GM21737 (cell line): Measurements from ENCODE around the gene KLHL22.

ENCODE experiments used
- ATAC-seq: cut with Tn5 transposase; IDR thresholded peaks from one replicate; pipeline ENCODE4 v1.9.1; 2021; ENCODE audit warnings: mild to moderate bottlenecking, moderate library complexity; ENCODE audit not compliant: unreplicated experiment

Gene KLHL22

GRCh38 chr22:20450551-20450906 is 45.1 kb downstream of the KLHL22 start:
- no peak for ATAC-seq

DNA sequence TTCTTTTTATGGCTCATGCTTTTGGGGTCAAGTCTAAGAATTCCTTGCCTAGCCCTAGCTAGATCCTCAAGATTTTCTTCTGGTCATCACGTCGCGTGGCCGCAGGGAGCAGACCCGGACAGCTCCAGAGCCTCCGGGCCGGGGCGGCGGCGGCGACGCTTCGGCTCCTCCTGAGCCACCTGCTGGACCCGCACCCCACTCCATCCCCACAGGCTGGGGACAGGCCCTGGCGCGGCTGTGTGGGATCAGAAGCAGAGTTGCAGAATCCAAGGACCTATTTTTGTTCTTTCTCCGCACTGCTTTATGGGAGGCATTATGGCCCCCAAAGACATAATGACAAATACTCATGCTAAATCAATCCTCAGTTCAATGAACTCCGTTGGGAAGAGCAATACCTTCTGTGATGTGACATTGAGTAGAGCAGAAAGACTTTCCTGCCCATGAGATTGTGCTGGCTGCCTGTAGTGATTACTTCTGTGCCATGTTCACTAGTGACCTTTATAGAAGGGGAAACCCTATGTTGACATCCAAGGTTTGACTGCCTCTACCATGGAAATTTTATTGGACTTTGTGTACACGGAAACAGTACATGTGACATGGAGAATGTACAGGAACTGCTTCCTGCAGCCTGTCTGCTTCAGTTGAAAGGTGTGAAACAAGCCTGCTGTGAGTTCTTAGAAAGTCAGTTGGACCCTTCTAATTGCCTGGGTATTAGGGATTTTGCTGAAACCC is 45.6 kb downstream of the KLHL22 start:
- no peak for ATAC-seq

DNA sequence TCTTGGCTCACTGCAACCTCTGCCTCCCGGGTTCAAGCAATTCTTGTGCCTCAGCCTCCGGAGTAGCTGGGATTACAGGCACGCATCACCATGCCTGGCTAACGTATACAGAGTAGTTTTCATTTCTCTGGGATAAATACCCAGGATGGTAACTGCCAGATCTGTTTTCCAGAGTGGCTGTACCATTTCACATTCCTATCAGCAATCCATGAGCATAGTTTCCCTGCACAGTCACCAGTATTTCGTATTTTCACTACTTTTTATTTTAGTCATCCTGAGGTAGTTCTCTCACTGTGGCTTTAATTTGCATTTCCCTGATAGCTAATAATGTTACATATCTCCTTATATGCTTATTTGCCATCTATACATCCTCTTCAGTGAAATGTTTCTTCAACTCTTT is 47.0 kb downstream of the KLHL22 start:
- no peak for ATAC-seq

DNA sequence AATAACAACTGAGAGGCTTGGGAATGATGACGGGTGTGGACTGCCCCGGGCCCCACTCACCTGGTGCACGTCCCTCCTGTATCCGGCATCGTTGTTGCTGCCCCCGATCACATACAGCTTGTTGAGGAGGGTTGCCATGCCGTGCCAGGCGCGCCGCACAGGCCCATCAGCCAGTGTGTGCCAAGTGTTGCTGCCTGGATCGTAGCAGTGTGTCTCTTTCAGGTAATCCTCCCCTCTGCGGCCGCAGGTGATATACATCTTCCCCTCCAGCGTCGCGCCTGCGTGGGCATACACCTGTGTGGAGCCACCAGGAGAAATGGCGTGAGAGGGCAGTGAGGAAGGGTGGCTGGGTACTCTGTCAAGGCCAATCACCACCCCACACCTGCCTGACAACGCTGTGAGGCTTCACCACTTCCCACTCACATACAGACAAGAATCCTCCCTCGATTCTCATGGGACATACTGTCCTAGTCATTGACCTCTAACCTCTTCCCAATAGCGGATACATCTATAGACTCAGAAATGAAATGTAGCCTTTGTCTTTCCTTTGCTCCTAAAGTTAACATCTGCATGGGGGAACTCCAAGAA is 49.1 kb downstream of the KLHL22 start:
- ATAC-seq = no peak

GRCh38 chr22:20444325-20444724 is 51.3 kb downstream of the KLHL22 start:
- no peak for ATAC-seq

- ATAC-seq = no peak
Measured at GRCh38 chr22:20442485-20443284, 52.9 kb downstream of the KLHL22 start.

DNA sequence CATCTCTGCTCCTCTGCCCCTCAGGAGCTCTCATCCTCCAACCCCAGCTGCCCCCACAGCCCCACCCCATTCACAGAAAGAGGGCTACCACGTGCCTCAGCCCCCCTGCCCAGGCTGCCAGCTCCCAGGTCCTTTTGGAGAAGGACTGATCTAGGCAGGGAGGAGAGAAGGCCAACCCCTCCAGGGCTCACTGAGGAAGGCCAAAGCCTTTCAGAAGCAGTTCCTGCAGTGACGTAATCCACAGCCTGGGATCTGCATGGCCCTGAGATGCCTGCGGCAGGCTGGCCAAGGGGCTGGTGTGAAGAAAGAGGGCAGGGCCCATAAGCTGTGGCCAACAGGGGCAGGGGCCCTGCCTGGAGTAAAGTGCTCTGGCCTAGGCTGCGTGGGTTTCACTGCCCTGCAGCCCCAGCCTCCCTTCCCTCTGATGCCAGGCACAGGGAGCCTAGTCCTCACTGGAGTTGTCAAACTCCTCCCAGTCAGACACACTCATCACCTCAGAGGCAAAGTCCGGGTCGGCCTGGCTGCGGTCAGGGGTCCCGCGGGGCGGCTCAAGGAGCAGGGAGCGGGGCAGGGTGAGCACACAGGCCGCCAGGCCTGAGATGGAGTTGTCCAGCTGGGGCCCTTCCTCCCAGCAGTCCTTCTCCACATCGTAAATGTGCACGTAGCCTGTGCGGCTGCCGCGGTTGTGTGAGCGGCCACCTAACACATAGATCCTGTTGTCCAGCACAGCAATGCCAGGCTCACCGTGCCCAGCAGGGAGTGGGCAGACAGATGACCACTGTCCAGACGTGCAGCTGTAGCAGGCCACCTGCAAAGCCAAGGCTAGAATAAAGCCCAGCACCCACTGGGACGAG is 53.7 kb downstream of the KLHL22 start:
- ATAC-seq = no peak

DNA sequence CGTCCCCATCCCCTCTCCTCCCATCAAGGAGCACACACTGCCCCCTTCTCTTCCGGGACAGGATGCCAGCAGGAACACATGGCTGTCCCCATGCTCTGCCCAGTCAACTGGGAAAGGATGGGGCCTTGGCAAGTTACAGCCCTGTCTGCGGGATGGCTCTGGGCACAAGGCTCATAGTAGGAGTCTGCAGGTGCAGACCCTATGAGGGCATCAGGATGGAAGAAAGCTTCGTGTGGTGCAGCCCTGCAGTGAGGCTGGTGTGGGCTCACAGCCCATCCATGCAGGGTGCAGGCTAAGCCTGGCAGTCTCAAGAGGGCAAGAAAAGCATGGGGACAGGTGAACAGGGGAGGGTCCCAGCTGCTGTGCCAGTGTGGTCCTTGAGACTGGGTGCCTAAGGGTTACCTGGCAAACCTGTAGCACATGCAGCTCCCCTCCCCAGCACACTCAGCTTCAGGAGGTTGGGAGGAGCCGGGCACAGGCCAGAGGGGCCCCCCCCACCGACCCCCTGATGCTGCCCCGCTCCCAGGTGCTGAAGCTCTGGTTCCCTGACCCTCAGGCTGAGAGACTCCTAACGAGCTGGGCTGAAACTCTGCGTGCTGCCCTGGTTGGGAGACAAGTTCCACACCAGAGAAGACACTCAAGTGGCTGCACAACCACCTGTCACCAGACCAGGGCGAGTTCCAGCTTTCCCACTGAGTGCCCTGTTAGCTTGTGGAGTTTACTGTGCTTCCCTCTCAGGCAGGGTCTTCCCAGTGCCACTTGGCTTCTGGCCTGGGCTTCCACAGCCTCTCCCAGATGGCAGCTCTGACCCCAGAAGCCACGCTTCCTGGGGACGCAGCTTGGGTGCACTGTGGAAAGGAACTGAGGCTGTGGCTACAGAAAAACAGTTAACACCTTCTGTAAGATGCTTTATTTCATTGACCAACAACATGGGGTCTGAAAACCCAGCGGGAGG is 54.7 kb downstream of the KLHL22 start:
- no peak for ATAC-seq

- ATAC-seq = no peak
Measured at GRCh38 chr22:20439928-20440575, 55.5 kb downstream of the KLHL22 start.

DNA sequence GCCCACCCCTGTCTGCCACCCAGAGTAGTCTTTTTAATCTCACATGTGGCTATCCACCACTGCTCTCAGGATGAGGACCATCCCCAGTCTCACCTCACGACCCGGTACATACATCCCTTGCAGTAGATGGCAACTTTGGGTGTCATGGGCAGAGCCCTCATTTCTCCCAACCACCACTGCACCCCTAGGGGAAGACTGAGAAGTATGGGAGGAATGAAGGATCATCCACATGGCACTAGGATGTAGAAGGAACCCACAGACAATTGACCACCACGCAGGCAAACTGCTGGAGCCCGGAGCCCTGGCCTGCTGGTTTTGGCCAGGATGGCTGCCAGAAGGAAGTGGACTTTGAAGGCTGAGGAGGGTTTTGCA is 56.1 kb downstream of the KLHL22 start:
- no peak for ATAC-seq

GRCh38 chr22:20438678-20439492 is 56.7 kb downstream of the KLHL22 start:
- ATAC-seq = no peak

DNA sequence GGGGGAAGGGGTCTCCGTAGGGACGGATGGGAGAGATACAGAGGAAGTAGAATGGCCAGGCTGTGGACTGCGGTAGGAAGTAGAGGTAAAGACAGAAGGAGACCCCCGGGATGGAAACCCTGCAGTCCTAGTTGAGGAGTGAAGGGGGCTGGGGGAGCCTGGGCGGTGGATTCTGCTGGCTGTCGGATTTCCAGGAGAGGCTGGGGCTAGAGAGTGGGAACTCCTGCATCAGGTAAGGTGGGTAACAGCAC is 57.2 kb downstream of the KLHL22 start:
- no peak for ATAC-seq

GRCh38 chr22:20437613-20438426 is 57.8 kb downstream of the KLHL22 start, which contains the start of gene SCARF2:
SCARF2 (minus strand) TSS chr22:20437825; CDS start chr22:20437754, 71 bp downstream.
- no peak for ATAC-seq

DNA sequence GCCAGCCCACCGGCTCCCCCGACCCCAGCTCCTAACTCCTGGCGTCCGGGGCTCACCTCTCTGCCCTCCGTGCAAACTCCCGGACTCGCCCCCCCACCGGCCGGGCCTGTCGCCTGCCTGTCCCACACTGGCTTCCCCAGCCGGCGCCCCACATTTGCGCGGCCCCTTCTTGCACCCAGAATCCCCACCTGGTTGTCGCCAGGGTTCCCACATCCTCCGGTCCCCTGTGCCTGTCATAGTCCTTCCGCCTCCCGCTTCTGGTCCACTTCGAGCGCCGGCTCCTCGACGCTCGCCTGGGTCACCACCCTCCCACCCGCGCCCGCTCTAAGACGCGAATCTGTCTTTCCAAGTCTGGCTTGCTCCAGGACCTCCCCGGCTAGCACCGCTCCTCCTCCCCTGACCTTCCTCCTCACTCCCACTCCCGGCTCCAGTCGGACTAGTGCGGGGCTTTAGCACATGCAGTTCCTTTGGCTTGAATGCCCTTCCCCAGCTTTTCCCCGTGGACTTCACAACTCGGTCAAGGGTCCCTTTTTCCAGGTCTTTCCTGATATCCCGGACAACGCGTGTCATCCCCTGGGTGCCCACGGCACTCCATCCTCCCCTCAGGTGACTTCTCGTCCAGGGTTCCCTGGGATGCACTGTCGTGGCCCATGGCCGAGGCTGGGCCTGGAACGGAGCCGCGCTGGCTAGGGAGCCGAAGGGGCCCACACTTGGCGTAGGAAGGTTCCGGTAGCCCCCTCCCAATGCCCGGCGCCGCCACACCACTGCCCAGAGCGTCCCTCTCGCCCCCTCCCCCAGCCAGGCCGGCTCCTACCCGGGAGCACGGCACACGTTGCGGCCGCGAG is 58.6 kb downstream of the KLHL22 start:
- no peak for ATAC-seq

- ATAC-seq = no peak
Measured at GRCh38 chr22:20436307-20436767, 59.3 kb downstream of the KLHL22 start.

DNA sequence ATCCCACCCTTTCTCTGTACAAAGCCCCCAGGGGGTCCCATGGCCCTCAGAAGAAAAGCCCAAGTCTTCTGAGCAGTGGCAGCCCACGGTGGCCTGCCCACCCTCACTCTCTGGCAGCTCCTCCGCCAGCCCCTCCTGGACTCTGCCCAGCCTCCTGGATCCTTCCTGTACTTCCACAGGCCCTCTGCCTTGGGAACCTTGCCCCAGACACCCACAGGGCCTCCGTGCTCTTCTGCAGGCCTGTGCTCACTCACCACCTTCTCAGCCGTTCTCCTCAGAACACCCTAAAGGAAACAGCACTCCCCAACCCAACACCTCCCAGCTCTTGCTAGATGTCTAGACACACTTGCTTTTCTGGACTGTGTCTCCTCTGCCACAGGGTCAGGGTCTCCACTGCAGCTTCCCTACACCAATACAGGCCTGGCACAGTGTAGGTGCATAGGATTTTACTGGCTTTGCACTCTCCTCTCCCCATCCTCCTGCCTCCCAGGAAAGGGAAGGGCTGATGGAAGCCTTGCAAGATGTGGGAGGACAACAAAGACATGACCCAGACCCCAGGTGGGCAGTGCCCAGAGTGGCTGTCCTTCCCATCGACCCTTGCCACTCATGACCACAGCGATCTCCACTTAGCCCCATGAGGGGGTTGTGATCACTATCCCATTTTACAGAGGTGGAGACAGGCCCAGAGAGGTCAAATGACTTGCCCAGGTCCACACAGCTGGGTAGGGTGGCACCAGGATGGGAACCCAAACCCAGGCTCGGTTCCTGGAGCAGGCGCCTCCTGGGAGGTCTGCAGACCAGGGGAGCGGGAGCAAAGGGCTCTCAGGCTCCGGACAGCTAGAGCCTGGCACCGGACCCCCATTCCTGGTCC is 59.9 kb downstream of the KLHL22 start:
- ATAC-seq = no peak
